Tibial nerve (tissue), 3 donors: ENCODE data around the gene FBXL14.

ENCODE experiments used
- CTCF ChIP-seq, 5 experiments: fragments of 200-600 bp in 3 of 5; fragments of 450-650 bp in 2 of 5; sonication (generic) in 3 of 5; IDR thresholded peaks; one replicate each; pipeline ENCODE4 v1.5.1; 2016 to 2019; ENCODE audit warnings: antibody characterized with exemption in 5 of 5, mild to moderate bottlenecking in 3 of 5, moderate library complexity in 2 of 5
- POLR2A ChIP-seq, 2 donors: fragments of 450-650 bp; IDR thresholded peaks; one replicate each; pipeline ENCODE4 v1.6.1; 2017; ENCODE audit warnings: antibody characterized with exemption in 2 of 2, mild to moderate bottlenecking in 2 of 2, moderate library complexity in 2 of 2

DNA sequence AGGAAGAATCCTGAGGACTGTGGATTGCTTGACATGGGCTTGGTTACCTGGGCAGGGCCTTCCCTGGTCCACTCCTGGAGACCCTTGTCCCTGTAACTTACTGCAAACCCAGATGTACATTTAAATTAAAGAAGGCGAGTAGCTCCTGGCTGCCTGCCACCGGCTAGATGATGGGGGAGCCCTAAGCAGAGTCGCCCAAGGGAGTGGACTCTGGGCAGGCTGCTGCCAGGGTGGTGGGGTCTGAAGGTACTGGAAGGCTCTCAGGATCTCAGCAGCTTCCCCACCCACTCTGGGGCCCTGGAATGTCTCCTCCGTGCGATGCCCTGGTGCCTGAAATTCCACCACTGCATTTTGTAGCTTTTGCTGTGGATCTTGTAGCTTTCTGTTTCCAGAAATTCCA lies 74.7 kb downstream of the FBXL14 start:
- TF ChIP-seq CTCF (IDR thresholded peaks at IDR 0.05) (no peak), POLR2A (IDR thresholded peaks at IDR 0.05) (no peak)
